ENCODE data around the gene GALNT11. TPM values are rescaled to one million over a fixed set of nuclear protein-coding genes. Genes with fewer than 3 reads are reported as not detected.

GALNT11 gene
- total and polyA plus RNA-seq, 7 experiments from 2014 or later = 16.0 to 41.3 (median 25.6) TPM

Other genes starting within 250 kb of the GALNT11 start
- gene PRKAG2, start 148.6 kb upstream of the GALNT11 start, total RNA-seq = 10 to 100 TPM; 15.0 to 74.4 (median 66.1) TPM
- gene PRKAG2, start 148.6 kb upstream of the GALNT11 start, polyA plus RNA-seq = 10 to 100 TPM; 25.5 to 35.6 TPM
- gene GALNTL5, start 69.2 kb upstream of the GALNT11 start, total RNA-seq = not detected
- gene GALNTL5, start 69.2 kb upstream of the GALNT11 start, polyA plus RNA-seq = not detected